Measurements from ENCODE around the gene ACSL3. TPM values are rescaled to one million over a fixed set of nuclear protein-coding genes. Genes with fewer than 3 reads are reported as not detected.

Gene ACSL3
- total and polyA plus RNA-seq, 2 donors (not counting 3 experiments of a cell fraction or from before 2014, with no cell fraction given) = 58.7 to 139 TPM

- H3K27me3 ChIP-seq (ENCODE audit: control insufficient read depth in 2 of 2, insufficient read depth in 2 of 2, low read length in 2 of 2) = no peaks in the 10 kb centered on the region
- DNase-seq (ENCODE audit: low read depth, low spot score) (no peak), FAIRE-seq (no peak)
- peaks cover 3% of the 10 kb centered on the region for H4K20me1 ChIP-seq (replicated peaks; ENCODE audit: control insufficient read depth, extremely low read depth, insufficient read depth, low read length)
- H3K4me1 ChIP-seq (ENCODE audit: control insufficient read depth, extremely low read depth, insufficient read depth, low read length) = no peaks in the 10 kb centered on the region
- H3K27ac ChIP-seq (ENCODE audit: insufficient read depth, low read depth, low read length) = no peak overlapping the region
- BruUV-seq (replicated peaks) = no TSS peak
- TF ChIP-seq MAX (IDR thresholded peaks at IDR 0.05; ENCODE audit: insufficient read depth, insufficient read length) (no peak), GATA2 (IDR thresholded peaks at IDR 0.05; ENCODE audit: insufficient read depth, insufficient read length, low read depth, low read length) (no peak), MYC (IDR thresholded peaks at IDR 0.05; ENCODE audit: low read depth, low read length) (no peak), EZH2 (IDR thresholded peaks at IDR 0.05; ENCODE audit: borderline replicate concordance, low read depth, low read length, severe bottlenecking) (no peak), CTCF (IDR thresholded peaks at IDR 0.05; ENCODE audit: extremely low read depth in 1 of 2, insufficient read depth in 1 of 2, low read depth in 1 of 2, low read length in 2 of 2) (no peak), FOS (IDR thresholded peaks at IDR 0.05; ENCODE audit: borderline replicate concordance, insufficient read depth, low read length) (no peak), JUN (IDR thresholded peaks at IDR 0.05; ENCODE audit: borderline replicate concordance, insufficient read depth, insufficient read length, low read depth) (no peak), POLR2AphosphoS5 (IDR thresholded peaks at IDR 0.05; ENCODE audit: insufficient read depth, low read depth, low read length) (no peak), POLR2A (IDR thresholded peaks at IDR 0.05; ENCODE audit: low read depth, low read length) (no peak)
- H3K9me3 ChIP-seq (replicated peaks; ENCODE audit: control insufficient read depth, insufficient read depth, low read length) = no peaks in the 10 kb centered on the region
- H3K4me3 ChIP-seq (replicated peaks in 1 of 3; ENCODE audit: insufficient read depth in 1 of 3, low read depth in 1 of 3, low read length in 3 of 3) = no peak overlapping the region
- no peak overlapping the region for H2AFZ ChIP-seq (ENCODE audit: low read depth, low read length)
- no peak overlapping the region for H3K9ac ChIP-seq (replicated peaks; ENCODE audit: extremely low read depth, insufficient read depth, low read length)
- peaks cover 76% of the 10 kb centered on the region for H3K79me2 ChIP-seq (ENCODE audit: control insufficient read depth, insufficient read depth, low read length)
- intact Hi-C loops (cut with micrococcal nuclease) = no loop called here
- dilution Hi-C loops (cut with MboI; ENCODE audit: extremely low pct_ligation_motif_present, low sequenced_read_pairs) = no loop called here
- ChIA-PET CTCF (interaction anchor here (1.1 to 3.1 kb wide), 10 partner anchors 9 to 222 kb away, joined by 3 to 26 read pairs (median 6); no protein-coding TSS in a partner anchor), POLR2A (no interaction called here)
- H3K4me2 ChIP-seq (ENCODE audit: insufficient read depth, low read length) = no peak overlapping the region
- peaks cover 5 to 17% of the 10 kb centered on the region in 2 experiments for H3K36me3 ChIP-seq (ENCODE audit: control insufficient read depth in 2 of 2, extremely low read depth in 1 of 2, insufficient read depth in 2 of 2, low read length in 2 of 2)
- no peaks in the 10 kb centered on the region for H3K9me1 ChIP-seq (replicated peaks; ENCODE audit: control insufficient read depth, extremely low read depth, insufficient read depth, low read length)
Measured at GRCh38 chr2:222912776-222913175, 51.9 kb downstream of the ACSL3 start.

Data from endothelial cell of umbilical vein (primary cell).